RWPE2 (cell line): ENCODE data around the gene CLEC4C.

Experiments
- ATAC-seq: fragments of 200-7000 bp; cut with Tn5 transposase; 3 replicates; pipeline ENCODE4 v1.9.1; 2021; ENCODE audit warnings: low read depth
- DNase-seq: peaks from one replicate; pipeline ENCODE4 v3.0.0-alpha.2; 2020; ENCODE audit warnings: low spot score
- H3K27ac ChIP-seq: fragments of 450-650 bp; 2 replicates; pipeline ENCODE4 v1.5.1; 2017; ENCODE audit warnings: mild to moderate bottlenecking; ENCODE audit not compliant: poor library complexity, severe bottlenecking
- H3K27me3 ChIP-seq: fragments of 250-450 bp; sonication (Bioruptor Pico); 2 replicates; pipeline ENCODE4 v1.5.1; 2021; ENCODE audit warnings: mild to moderate bottlenecking, moderate library complexity; ENCODE audit not compliant: insufficient read depth, poor library complexity, severe bottlenecking
- H3K36me3 ChIP-seq: fragments of 250-450 bp; sonication (Bioruptor Pico); 2 replicates; pipeline ENCODE4 v1.5.1; 2020; ENCODE audit warnings: low read depth, mild to moderate bottlenecking, moderate library complexity
- H3K4me1 ChIP-seq: fragments of 250-450 bp; sonication (Bioruptor Pico); 2 replicates; pipeline ENCODE4 v1.5.1; 2021; ENCODE audit warnings: mild to moderate bottlenecking, moderate library complexity; ENCODE audit not compliant: insufficient read depth, poor library complexity, severe bottlenecking
- H3K4me3 ChIP-seq: fragments of 250-450 bp; sonication (Bioruptor Pico); 2 replicates; pipeline ENCODE4 v1.5.1; 2021; ENCODE audit warnings: mild to moderate bottlenecking, moderate library complexity; ENCODE audit not compliant: severe bottlenecking
- H3K9me3 ChIP-seq: fragments of 250-450 bp; sonication (Bioruptor Pico); 2 replicates; pipeline ENCODE4 v1.5.1; 2021; ENCODE audit warnings: mild to moderate bottlenecking, moderate library complexity; ENCODE audit not compliant: severe bottlenecking
- TF ChIP-seq, protein P1 (sequence below): fragments of 450-650 bp; IDR thresholded peaks from one replicate; pipeline ENCODE4 v1.5.1; 2017; ENCODE audit warnings: mild to moderate bottlenecking, moderate library complexity; ENCODE audit not compliant: poor library complexity, severe bottlenecking

CLEC4C gene

GRCh38 chr12:7694556-7695236, 52.5 kb downstream of the CLEC4C start:
- Histone ChIP-seq H3K4me1 (no peaks in the 10 kb centered on the region), H3K27me3 (no peaks in the 10 kb centered on the region), H3K9me3 (no peaks in the 10 kb centered on the region), H3K4me3 (no peak overlapping the region), H3K36me3 (no peaks in the 10 kb centered on the region), H3K27ac (no peak overlapping the region)
- TF ChIP-seq, protein P1, sequence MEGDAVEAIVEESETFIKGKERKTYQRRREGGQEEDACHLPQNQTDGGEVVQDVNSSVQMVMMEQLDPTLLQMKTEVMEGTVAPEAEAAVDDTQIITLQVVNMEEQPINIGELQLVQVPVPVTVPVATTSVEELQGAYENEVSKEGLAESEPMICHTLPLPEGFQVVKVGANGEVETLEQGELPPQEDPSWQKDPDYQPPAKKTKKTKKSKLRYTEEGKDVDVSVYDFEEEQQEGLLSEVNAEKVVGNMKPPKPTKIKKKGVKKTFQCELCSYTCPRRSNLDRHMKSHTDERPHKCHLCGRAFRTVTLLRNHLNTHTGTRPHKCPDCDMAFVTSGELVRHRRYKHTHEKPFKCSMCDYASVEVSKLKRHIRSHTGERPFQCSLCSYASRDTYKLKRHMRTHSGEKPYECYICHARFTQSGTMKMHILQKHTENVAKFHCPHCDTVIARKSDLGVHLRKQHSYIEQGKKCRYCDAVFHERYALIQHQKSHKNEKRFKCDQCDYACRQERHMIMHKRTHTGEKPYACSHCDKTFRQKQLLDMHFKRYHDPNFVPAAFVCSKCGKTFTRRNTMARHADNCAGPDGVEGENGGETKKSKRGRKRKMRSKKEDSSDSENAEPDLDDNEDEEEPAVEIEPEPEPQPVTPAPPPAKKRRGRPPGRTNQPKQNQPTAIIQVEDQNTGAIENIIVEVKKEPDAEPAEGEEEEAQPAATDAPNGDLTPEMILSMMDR: no peak
- no peak for DNase-seq
- ATAC-seq: no peak

DNA sequence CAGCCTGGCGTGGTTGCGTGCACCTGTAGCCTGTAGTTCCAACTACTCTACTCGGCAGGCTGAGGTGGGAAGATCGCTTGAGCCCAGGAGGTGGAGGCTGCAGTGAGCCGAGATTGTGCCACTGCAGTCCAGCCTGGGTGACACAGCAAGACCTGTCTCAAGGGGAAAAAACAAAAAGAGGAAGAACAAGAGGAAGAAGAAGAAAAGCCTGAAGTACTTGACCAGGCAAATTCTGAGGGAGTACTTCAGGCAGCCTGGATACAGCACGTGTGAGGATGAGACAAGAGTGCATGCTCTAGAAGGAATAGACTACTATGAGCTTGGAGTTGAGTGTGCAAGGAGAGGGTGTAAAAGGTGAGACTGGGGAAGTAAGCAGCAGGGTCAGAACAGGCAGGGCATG, 53.4 kb downstream of the CLEC4C start:
- TF ChIP-seq, protein P1: no peak
- Histone ChIP-seq H3K9me3 (no peaks in the 10 kb centered on the region), H3K4me1 (no peaks in the 10 kb centered on the region), H3K36me3 (no peaks in the 10 kb centered on the region), H3K4me3 (no peak overlapping the region), H3K27me3 (no peaks in the 10 kb centered on the region), H3K27ac (no peak overlapping the region)
- ATAC-seq (no peak), DNase-seq (no peak)

GRCh38 chr12:7681535-7681934, 65.6 kb downstream of the CLEC4C start:
- DNase-seq (no peak), ATAC-seq (no peak)
- Histone ChIP-seq H3K27me3 (no peaks in the 10 kb centered on the region), H3K9me3 (no peaks in the 10 kb centered on the region), H3K4me1 (no peaks in the 10 kb centered on the region), H3K4me3 (no peak overlapping the region), H3K27ac (no peak overlapping the region), H3K36me3 (no peaks in the 10 kb centered on the region)
- TF ChIP-seq, protein P1: no peak
